Heart left ventricle (tissue), 16 donors: Measurements from ENCODE around the gene NRF1. TPM values are rescaled to one million over a fixed set of nuclear protein-coding genes. Genes with fewer than 3 reads are reported as not detected.
A peak's percentile ranks its signal among the peaks of the same experiment; 100 is the strongest.

Source experiments
- ATAC-seq, 4 donors: fragments of 200-7000 bp; cut with Tn5 transposase; one replicate each; pipeline ENCODE4 v1.9.1; 2020 to 2022; ENCODE audit warnings: moderate library complexity in 4 of 4, mild to moderate bottlenecking in 3 of 4, moderate number of reproducible peaks in 1 of 4
- DNase-seq, 5 donors: peaks; one replicate each; pipeline ENCODE4 v3.0.0-alpha.2; 2020
- H3K27ac ChIP-seq, 12 donors: fragments of 200-600 bp; sonication (generic) in 4 of 12; one replicate each; pipeline versions ENCODE4 v1.5.0 to v1.8.0; 2016 to 2022; ENCODE audit warnings: mild to moderate bottlenecking in 2 of 12
- H3K27me3 ChIP-seq, 9 donors: fragments of 200-600 bp; sonication (generic) in 2 of 9; one replicate each; pipeline versions ENCODE4 v1.5.1 to v1.8.0; 2016 to 2022; ENCODE audit warnings: mild to moderate bottlenecking in 3 of 9
- H3K36me3 ChIP-seq, 9 donors: fragments of 200-600 bp; sonication (generic) in 2 of 9; one replicate each; pipeline versions ENCODE4 v1.5.0 to v1.8.0; 2018 to 2022; ENCODE audit warnings: mild to moderate bottlenecking in 2 of 9
- H3K4me1 ChIP-seq, 12 donors: fragments of 200-600 bp; sonication (generic) in 4 of 12; one replicate each; pipeline versions ENCODE4 v1.5.0 to v1.8.0; 2016 to 2022; ENCODE audit warnings: mild to moderate bottlenecking in 3 of 12
- H3K4me3 ChIP-seq, 12 donors: fragments of 200-600 bp; sonication (generic) in 4 of 12; one replicate each; pipeline versions ENCODE4 v1.5.0 to v1.8.0; 2017 to 2022; ENCODE audit warnings: mild to moderate bottlenecking in 9 of 12, moderate library complexity in 4 of 12
- H3K9me3 ChIP-seq, 12 donors: fragments of 200-600 bp; sonication (generic) in 4 of 12; one replicate each; pipeline versions ENCODE4 v1.5.0 to v1.8.0; 2016 to 2022; ENCODE audit warnings: mild to moderate bottlenecking in 1 of 12
- POLR2A ChIP-seq, 2 donors: fragments of 450-650 bp; IDR thresholded peaks; one replicate each; pipeline ENCODE4 v1.6.1; 2017; ENCODE audit warnings: antibody characterized with exemption in 2 of 2, mild to moderate bottlenecking in 2 of 2, moderate library complexity in 2 of 2
- WGBS, 4 donors: extraction: QIAGEN DNeasy Blood & Tissue Kit in 2 of 4; methylation state at CpG; one replicate each; pipeline versions ENCODE4 v1.1.5 to v1.1.7; 2013 to 2018; 5-methylcytosine and 5-hydroxymethylcytosine counted together
- intact Hi-C, 10 donors: fragments of 100-400 bp; cut with DNase I; formaldehyde crosslinking; loops; one replicate each; pipeline versions ENCODE4 v1.11.1 to v1.14.2; 2022
- polyA plus RNA-seq, 2 donors: library from polyadenylated mRNA; stranded (reverse); fragments of 200-250 nt; gene quantifications; one replicate each; pipeline ENCODE4 v1.2.3, GENCODE V29; 2013
- total RNA-seq, 9 donors: library from RNA; depleted of rRNA in 2 of 9; stranded (reverse); fragments of >200 nt in 2 of 9; fragmentation: NEBNext Ultra II Directional in 3 of 9; extraction: Animal tissue kit (Norgen Biotek cat#: 25700) in 3 of 9; gene quantifications; one replicate each; pipeline versions ENCODE4 v1.1.0 to v1.2.4, GENCODE V29; 2016 to 2023
- TF ChIP-seq, protein P1 (sequence below), 12 donors: fragments of 200-600 bp; sonication (generic) in 4 of 12; IDR thresholded peaks; one replicate each; pipeline versions ENCODE4 v1.5.0 to v1.8.0; 2018 to 2022; ENCODE audit warnings: antibody characterized with exemption in 12 of 12, mild to moderate bottlenecking in 5 of 12
- donor health status: ischemic (EF 13 %, LVEDD 7.1; RV severe dilation, severe dysfunction).
- donor health status: healthy with polysubstance abuse.
- donor health status: DM: no; HTN: yes; CAD: no.
- donor health status: DM: no; HTN: no; CAD: no.
- donor health status: ischemic (EF 25% LVEDD 6.9; RV normal size, moderate dysfunction).
- donor health status: ischemic (EF 25% LVEDD 5.7; RV mildly dilated, moderate dysfunction).
- donor health status: healthy.
- donor health status: DM: yes; HTN: yes; CAD: no.
- donor health status: ischemic (EF 35%, LVEDD 5.7; RV mildly dilated, moderate dysfunction).
- donor health status: nonischemic (EF 11% LVEDD 7.7; RV severe dilation, severe dysfunction).
- donor health status: DM: yes; HTN: yes; CAD: no.
- donor health status: PGD.
- donor health status: ischemic (EF 29% LVEDD 5.4; RV normal size, mild dysfunction).
- donor health status: nonischemic (EF 23%, LVEDD 6.1; RV moderate dilation, normal function).

The NRF1 gene
- total and polyA plus RNA-seq, 11 donors = 6.2 to 20.7 (median 11.9) TPM

- Histone ChIP-seq H3K36me3 (no peaks in the 10 kb centered on the region), H3K9me3 (no peaks in the 10 kb centered on the region), H3K27me3 (no peaks in the 10 kb centered on the region), H3K4me3 (no peak overlapping the region), H3K4me1 (peaks cover 6 to 71% (median 47%) of the 10 kb centered on the region in 12 donors), H3K27ac (peak overlapping the region in 1 of 12 donors; percentile 61)
- 83 to 92% (median 90%) methylated on average over 1 of the region's 1 CpG for WGBS, 4 donors
- ATAC-seq (no peak), DNase-seq (no peak)
- no peak for TF ChIP-seq POLR2A (IDR thresholded peaks at IDR 0.05)
- TF ChIP-seq, protein P1, sequence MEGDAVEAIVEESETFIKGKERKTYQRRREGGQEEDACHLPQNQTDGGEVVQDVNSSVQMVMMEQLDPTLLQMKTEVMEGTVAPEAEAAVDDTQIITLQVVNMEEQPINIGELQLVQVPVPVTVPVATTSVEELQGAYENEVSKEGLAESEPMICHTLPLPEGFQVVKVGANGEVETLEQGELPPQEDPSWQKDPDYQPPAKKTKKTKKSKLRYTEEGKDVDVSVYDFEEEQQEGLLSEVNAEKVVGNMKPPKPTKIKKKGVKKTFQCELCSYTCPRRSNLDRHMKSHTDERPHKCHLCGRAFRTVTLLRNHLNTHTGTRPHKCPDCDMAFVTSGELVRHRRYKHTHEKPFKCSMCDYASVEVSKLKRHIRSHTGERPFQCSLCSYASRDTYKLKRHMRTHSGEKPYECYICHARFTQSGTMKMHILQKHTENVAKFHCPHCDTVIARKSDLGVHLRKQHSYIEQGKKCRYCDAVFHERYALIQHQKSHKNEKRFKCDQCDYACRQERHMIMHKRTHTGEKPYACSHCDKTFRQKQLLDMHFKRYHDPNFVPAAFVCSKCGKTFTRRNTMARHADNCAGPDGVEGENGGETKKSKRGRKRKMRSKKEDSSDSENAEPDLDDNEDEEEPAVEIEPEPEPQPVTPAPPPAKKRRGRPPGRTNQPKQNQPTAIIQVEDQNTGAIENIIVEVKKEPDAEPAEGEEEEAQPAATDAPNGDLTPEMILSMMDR (IDR thresholded peaks at IDR 0.05) = no peak
- intact Hi-C loops = loop anchor here in 2 of 10 donors (10.0 kb wide), 1 partner anchor 390 kb away; the partner anchor contains the start of gene AHCYL2 (in 2 of the 2)
Observed at GRCh38 chr7:129615018-129615417, 3.5 kb downstream of the NRF1 start.

GRCh38 chr7:129616530-129616929 is 5.0 kb downstream of the NRF1 start:
- H3K27ac ChIP-seq = peak overlapping the region in 1 of 12 donors; percentile 69
- WGBS, 4 donors = 65 to 84% (median 80%) methylated on average over 4 of the region's 4 CpGs

GRCh38 chr7:129617178-129617577 is 5.7 kb downstream of the NRF1 start:
- Histone ChIP-seq H3K9me3 (no peaks in the 10 kb centered on the region), H3K4me3 (no peak overlapping the region), H3K27me3 (no peaks in the 10 kb centered on the region), H3K4me1 (peaks cover 6 to 62% (median 39%) of the 10 kb centered on the region in 12 donors), H3K27ac (peak overlapping the region in 1 of 12 donors; percentile 69), H3K36me3 (no peaks in the 10 kb centered on the region)
- no peak for ATAC-seq
- intact Hi-C loops = loop anchor here in 2 of 10 donors (10.0 kb wide), 1 partner anchor 392 kb away; the partner anchor contains the start of gene AHCYL2 (in 2 of the 2)
- 86 to 89% (median 87%) methylated on average over 3 of the region's 3 CpGs for WGBS, 4 donors
- TF ChIP-seq POLR2A (IDR thresholded peaks at IDR 0.05) = no peak
- TF ChIP-seq, protein P1 (IDR thresholded peaks at IDR 0.05) = no peak
- DNase-seq = no peak

More at GRCh38 chr7:129616530-129616929, 5.0 kb downstream of the NRF1 start:
- Histone ChIP-seq H3K4me1 (peaks cover 6 to 62% (median 39%) of the 10 kb centered on the region in 12 donors), H3K27me3 (no peaks in the 10 kb centered on the region), H3K9me3 (no peaks in the 10 kb centered on the region), H3K4me3 (no peak overlapping the region), H3K36me3 (no peaks in the 10 kb centered on the region)
- ATAC-seq = no peak
- no peak for TF ChIP-seq POLR2A (IDR thresholded peaks at IDR 0.05)
- intact Hi-C loops = loop anchor here in 2 of 10 donors (10.0 kb wide), 1 partner anchor 392 kb away; the partner anchor contains the start of gene AHCYL2 (in 2 of the 2)
- no peak for DNase-seq

DNA sequence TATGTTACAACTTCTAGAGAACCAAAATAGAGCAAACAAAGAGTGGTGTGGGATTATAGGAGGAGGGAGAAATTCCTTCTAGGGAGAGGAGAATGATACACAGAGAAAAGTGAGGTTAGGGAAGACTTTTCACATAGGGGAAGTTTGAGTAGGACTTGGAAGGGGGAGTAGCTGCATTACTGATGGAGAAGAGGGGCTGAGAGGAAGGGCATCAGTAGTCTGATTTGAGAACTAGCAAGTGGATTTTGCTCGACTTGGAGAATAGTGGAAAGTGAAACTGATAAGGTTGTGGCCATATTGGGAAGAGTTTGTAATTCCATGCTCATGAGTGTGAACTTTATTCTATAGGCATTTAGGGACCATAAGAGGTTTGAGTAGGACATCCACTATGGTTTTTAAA is 6.1 kb downstream of the NRF1 start:
- no peaks in the 10 kb centered on the region for H3K9me3 ChIP-seq
- no peaks in the 10 kb centered on the region for H3K27me3 ChIP-seq
- H3K4me1 ChIP-seq = peaks cover 6 to 61% (median 38%) of the 10 kb centered on the region in 12 donors
- DNase-seq = no peak
- peak overlapping the region in 1 of 12 donors; percentile 69 for H3K27ac ChIP-seq
- intact Hi-C loops = loop anchor here in 2 of 10 donors (10.0 kb wide), 1 partner anchor 393 kb away; the partner anchor contains the start of gene AHCYL2 (in 2 of the 2)
- no peak overlapping the region for H3K4me3 ChIP-seq
- no peak for TF ChIP-seq POLR2A (IDR thresholded peaks at IDR 0.05)
- TF ChIP-seq, protein P1 (IDR thresholded peaks at IDR 0.05) = no peak
- 29 to 45% (median 35%) methylated on average over 1 of the region's 1 CpG for WGBS, 4 donors
- no peak for ATAC-seq
- no peaks in the 10 kb centered on the region for H3K36me3 ChIP-seq
